Cerebellar cortex (tissue), 1 donor: ENCODE results near the gene MTUS2.
A peak's percentile ranks its signal among the peaks of the same experiment; 100 is the strongest.

Experiments used
- DNase-seq: peaks from one replicate; pipeline ENCODE4 v3.0.0-alpha.2; 2015; ENCODE audit warnings: low spot score

The MTUS2 gene

GRCh38 chr13:29239653-29240525 lies 419.8 kb downstream of the MTUS2 start:
- no peak for DNase-seq

GRCh38 chr13:29254626-29255370 lies 434.7 kb downstream of the MTUS2 start:
- DNase-seq, result no peak

- no peak for DNase-seq
Measured at GRCh38 chr13:29255567-29255966, 435.4 kb downstream of the MTUS2 start.

GRCh38 chr13:29260684-29261083 lies 440.5 kb downstream of the MTUS2 start:
- DNase-seq, result no peak

GRCh38 chr13:29266261-29266660 lies 446.1 kb downstream of the MTUS2 start:
- no peak for DNase-seq

- no peak for DNase-seq
Measured at GRCh38 chr13:29266756-29267733, 446.9 kb downstream of the MTUS2 start.

GRCh38 chr13:29270271-29270985 lies 450.3 kb downstream of the MTUS2 start:
- peak; percentile 48 for DNase-seq

- no peak for DNase-seq
Measured at GRCh38 chr13:29271606-29272005, 451.5 kb downstream of the MTUS2 start.

GRCh38 chr13:29279356-29280254 lies 459.5 kb downstream of the MTUS2 start:
- DNase-seq, result peak; percentile 38

- no peak for DNase-seq
Measured at GRCh38 chr13:29281932-29282495, 461.9 kb downstream of the MTUS2 start.

- DNase-seq, result no peak
Measured at GRCh38 chr13:29284726-29285125, 464.6 kb downstream of the MTUS2 start.

- DNase-seq, result no peak
Measured at GRCh38 chr13:29287237-29287636, 467.1 kb downstream of the MTUS2 start.

GRCh38 chr13:29292045-29292444 lies 471.9 kb downstream of the MTUS2 start:
- no peak for DNase-seq

GRCh38 chr13:29294821-29295220 lies 474.7 kb downstream of the MTUS2 start:
- DNase-seq, result no peak

GRCh38 chr13:29301027-29301426 lies 480.9 kb downstream of the MTUS2 start:
- DNase-seq, result no peak

- no peak for DNase-seq
Measured at GRCh38 chr13:29304148-29304547, 484.0 kb downstream of the MTUS2 start.

- DNase-seq, result no peak
Measured at GRCh38 chr13:29310806-29311205, 490.7 kb downstream of the MTUS2 start.

- DNase-seq, result no peak
Measured at GRCh38 chr13:29315847-29316246, 495.7 kb downstream of the MTUS2 start.

GRCh38 chr13:29317828-29318227 lies 497.7 kb downstream of the MTUS2 start:
- no peak for DNase-seq

- peak; percentile 14 for DNase-seq
Measured at GRCh38 chr13:29318741-29319140, 498.6 kb downstream of the MTUS2 start.
